GM19239 (cell line): ENCODE measurements around the gene EFR3B.

Experiments
- DNase-seq: peaks from one replicate; pipeline ENCODE4 v3.0.0; 2011; ENCODE audit warnings: low spot score; ENCODE audit not compliant: insufficient read length
- FAIRE-seq: peaks from 2 replicates; lab custom pipeline; 2011; peaks lifted over from hg19 to GRCh38; lab: Jason Lieb, UNC

The EFR3B gene

DNA sequence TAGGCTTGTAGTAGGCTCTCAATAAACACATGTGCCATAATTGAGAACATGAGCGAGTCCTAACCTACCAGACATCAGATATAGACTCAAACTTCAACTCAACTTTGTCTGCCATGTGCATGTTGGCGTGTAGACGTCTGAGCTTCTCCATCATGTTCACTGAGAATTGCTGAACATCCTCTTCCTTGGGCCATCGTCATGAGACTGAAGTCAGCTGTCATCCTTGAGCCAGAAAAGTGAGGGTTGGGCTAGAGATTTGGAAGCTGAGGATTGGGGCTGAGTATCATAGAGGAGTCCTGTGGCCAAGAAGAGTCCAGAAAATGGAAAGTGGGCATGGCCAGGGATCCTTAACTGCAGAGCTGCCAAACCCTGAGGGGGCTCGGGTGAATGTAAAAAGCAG is 7.8 kb upstream of the EFR3B start:
- FAIRE-seq (no peak), DNase-seq (no peak)

DNA sequence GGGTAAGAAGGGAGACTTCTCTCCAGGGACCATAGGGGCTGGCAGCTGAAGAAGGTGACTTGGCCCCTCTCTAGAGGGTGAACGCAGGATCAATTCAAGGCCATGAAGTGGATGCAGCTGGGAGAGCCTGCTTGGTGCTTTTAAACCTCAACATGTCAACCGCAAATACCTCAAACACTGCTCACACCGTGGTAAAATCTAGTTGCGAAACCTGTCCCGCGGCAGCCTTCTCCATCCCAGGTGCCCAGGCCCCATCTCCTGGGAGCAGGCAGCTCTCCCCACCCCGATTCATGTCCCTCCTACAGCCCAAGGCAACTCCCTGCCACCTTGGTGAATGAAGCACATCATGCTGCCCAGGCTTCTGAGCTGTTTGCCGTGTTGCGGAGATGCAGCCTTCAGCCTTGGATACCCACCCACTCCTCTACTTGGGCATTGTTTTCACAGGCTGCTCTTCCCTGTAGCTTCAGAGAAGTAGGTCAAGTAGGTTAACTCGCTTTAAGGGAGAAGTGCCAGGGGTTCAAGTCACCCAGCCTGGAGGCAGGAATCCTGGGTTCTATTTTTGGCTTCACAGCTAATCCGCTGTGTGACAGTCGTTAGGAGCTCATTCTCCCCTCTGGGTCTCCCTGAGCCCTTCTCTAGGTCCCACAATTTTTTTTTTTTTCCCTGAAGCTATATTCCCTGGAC is 6.2 kb upstream of the EFR3B start:
- no peak for FAIRE-seq
- no peak for DNase-seq

DNA sequence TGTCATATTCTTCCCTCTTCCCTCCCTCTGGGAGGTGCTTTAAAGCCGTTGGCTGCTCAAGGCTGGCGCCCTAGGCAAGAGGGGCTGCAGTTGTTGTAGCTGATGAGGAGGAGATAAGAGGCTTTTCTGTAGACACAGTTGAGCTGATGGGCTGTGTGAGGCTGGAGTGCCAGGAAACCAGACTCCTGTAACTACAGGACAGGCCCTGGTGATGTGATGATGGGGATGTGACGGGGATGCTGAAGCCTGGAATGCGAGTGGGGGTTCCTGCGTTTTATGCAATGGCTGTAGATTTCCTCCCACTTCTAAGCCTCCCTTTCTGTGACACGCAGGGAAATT is 5.7 kb upstream of the EFR3B start:
- DNase-seq (no peak), FAIRE-seq (no peak)

DNA sequence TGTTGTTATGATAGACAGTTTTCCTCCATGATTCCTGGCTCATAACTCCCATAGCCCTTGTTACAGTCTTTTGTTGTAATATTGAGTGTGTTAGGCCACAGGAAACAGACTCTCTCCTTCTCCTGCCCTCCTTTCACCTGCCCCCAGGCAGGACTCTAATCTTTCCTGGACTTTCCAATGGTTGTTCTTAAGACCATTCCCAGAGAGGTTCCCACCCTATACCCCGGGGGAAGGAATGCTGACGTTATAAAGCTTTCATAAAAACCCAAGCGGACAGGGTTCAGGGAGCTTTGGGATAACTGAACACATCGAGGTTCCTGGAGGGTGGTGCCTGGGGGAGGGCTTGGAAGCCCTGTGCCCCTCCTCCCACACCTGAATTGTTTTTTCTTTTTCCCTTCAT is 2.8 kb upstream of the EFR3B start:
- FAIRE-seq (no peak), DNase-seq (no peak)

DNA sequence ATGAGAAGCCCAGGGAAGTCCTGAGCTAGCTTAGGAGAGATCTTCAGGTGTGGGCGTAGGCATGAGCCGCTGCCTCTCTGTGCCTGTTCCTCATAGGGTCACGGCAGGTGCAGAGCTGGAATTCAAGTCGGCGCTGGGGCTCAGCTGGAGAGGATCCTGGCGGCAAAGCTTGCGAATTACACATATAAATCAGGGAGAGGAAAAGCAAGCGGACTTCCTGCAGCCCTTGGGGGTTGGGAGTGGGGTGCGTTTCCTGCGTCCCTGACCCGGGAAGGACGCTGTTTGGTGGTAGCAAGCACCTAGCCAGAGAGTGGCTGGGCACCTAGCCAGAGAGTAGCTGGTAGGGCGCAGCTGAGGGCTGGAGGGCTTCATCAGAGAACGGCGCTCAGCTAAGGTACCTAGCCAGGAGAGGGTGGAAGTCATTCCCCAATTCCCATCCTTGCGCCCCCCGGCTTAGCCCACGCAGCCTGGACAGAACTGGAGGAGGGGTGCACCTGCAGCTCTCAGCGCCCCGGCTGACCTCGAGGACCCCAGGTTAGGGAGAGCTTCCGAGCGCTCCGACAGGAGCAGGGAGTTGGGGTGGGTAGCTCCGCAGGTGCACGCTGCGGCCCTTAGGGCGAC is 459 bp upstream of the EFR3B start:
- DNase-seq (no peak), FAIRE-seq (no peak)

DNA sequence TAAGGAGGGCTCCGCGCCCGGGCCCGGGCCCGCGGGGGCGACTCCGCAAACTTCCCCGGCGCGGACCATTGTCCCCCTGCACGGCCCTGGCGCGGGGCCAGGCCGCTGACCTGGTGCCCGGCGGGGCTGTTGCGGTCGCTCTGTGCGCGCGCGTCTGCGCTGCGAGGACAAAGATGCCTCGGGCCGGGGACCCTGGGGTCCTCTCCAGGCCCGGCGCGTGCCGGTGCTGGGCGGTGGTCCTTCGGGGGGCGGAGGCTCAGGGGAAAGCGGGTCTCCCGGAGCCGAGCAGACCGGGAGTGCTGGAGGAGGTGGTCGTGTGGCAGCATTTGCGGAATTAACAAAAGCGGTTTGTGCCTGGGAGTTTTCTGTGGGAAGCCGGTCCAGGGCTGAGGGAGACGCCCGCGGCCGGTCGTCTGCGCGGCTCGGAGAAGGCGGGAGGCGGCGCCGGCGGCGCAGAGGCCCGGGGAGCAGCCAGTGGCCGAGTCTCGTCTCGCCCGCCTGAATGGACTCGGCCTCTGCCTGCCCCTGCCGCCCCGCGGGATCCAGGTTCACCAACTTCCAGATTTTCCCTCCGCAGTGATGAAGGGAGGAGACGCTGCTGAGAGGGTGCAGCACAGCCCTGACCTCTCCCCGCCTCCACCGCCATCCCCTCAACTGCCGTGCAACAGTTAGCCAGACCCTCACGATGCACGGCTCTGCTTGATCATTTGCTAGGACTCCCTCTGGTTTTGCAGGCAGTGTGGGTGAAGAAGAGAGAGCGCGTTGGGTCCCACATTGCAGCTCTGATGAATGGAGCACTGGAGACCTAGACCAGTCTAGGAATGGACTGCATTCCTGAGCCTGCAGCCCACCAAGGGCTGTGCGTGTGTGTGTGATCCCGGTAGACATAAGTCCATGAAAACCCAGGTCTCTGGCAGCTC is 705 bp downstream of the EFR3B start:
- FAIRE-seq = no peak
- DNase-seq = no peak

DNA sequence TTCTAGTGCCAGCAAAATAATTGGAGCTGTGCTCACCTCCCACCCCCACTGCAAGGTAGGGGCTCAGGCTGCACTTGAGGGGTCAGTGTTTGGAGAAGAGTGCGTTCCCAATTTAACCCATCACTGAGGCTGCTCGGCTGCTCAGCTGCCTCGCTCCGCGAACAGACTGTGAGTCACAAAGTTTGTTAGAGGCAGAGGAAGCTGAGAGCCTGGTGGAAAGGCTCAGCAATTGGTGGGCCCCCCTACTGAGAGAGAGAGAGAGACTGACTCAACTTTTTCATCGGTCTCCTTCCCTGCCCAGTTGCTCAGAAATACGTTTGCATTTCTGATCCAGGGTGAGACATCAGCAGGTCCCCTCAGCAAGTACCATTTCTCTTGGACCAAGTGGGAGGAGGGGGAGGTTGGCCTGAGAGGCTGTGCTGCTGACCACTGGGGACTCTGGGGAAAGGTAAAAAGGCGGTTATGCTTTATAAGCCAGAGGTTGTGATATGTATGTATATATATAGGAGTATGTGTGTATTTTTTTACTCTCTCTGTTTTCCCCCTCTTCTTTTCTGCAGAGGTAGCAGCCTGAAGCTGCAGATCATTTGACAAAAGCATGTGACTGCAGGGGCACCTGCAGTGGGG is 1.5 kb downstream of the EFR3B start:
- FAIRE-seq (no peak), DNase-seq (no peak)

DNA sequence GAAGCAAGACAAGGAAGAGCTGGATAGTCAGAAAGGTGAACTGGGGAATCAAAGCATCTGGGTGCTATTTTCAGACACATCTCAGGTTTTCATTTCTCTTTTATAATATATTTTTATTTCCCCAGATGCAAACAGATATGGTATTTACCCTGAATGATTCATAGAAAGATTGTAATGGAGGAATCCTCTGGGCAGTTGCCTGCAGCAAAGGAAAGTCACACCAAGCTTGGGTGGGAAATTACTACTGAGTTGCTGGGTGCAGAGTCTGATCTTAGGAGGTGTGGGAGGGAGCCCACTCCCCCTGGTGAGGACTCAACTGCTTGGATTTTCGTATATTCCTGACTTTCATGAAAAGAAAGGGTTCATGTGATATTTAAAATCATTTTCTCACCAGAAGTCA is 2.1 kb downstream of the EFR3B start:
- no peak for FAIRE-seq
- DNase-seq = no peak

DNA sequence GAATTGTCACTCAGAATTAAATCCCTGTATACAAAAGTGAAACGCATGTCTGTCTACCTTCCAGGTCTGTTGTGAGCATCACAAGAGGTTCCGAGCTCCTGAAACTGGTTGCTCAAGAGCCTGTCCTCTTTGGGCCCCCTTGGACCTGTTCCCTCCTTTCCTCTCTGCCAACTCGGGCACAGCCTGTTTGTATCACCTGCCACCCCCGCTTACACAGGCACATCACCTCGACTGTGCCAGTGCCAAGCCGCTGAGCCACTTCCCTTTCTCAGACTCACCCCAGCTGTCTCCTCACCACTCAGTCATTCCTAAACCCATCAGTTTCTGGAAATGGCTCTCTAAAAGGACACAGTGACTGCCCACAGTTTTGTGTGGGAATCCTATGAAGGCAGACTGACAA is 3.1 kb downstream of the EFR3B start:
- no peak for DNase-seq
- no peak for FAIRE-seq

DNA sequence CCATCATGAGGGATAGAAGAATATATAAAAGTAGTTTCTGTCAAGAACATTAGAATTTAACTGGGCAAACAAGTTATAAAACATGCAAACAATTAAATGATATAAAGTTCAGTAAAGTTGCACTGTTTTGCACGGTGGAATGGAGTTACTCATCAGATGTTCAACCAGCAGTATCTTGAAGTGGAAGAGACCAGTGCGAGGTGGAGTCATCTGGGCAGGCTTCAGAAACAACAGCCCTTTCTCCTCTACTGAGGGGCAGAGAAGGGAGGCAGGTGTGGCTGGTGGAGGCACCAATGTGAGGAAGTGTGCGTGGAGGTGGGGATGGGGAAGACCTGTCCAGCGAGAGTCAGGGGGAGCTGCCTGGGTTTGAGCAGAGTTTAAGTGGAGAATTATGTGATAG is 7.5 kb downstream of the EFR3B start:
- FAIRE-seq (no peak), DNase-seq (no peak)

DNA sequence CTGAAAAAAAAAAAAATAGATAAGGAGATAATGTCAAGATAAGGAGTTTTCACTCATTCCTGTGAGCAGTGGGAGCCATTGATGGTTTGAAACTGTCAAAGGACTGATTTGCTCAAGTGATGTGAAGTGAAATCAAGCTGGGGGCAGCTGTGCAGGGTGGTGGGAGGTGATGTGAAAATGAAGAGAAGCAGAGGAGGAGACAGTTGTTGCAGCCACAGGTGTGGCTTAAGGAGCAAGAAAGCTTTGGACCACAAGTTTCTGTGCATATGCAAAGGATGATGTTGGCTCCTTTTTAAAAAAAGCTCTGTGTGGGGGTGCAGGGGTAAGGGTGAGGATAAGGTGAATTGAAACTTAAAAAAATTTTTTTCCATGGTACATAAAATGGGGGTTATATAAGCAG is 8.3 kb downstream of the EFR3B start:
- DNase-seq = no peak
- no peak for FAIRE-seq

DNA sequence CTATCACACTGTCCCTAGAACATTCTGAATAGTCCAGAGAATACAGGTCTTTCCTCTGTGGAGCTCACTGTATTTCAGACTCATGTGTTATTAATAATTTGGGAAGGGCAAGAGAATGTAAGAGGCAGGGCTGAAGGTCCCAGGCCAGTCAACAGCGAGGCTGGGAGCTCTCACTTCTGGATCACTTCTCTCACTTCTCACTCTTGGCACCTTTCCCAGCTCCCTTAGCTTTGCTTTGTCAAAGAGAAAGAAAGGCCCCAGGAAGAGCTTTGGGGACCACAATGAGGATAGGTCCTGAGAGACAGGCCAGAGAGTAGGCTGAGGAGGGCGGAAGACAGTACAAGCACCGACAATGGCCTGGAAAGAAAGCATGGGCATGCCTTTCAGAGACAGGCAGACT is 11.2 kb downstream of the EFR3B start:
- DNase-seq (no peak), FAIRE-seq (no peak)

DNA sequence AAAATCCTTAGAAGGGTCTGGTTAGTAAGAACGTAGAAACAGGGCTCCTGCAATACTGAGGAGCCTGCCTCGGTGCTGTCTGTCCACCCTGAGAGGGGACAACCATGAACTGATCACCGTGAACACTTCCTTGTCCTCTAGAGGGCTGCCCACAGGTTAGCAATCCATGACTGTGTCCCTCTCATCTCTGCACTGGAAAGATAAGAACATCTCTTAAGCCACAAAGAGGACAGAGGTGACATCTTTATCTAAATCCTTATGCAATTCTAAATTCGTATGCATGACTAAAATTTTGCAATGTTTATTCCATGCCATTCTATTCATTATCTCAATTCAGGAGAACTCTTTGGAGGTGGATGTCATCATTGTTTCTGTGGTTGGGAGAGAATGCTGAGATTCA is 12.8 kb downstream of the EFR3B start:
- FAIRE-seq (no peak), DNase-seq (no peak)

DNA sequence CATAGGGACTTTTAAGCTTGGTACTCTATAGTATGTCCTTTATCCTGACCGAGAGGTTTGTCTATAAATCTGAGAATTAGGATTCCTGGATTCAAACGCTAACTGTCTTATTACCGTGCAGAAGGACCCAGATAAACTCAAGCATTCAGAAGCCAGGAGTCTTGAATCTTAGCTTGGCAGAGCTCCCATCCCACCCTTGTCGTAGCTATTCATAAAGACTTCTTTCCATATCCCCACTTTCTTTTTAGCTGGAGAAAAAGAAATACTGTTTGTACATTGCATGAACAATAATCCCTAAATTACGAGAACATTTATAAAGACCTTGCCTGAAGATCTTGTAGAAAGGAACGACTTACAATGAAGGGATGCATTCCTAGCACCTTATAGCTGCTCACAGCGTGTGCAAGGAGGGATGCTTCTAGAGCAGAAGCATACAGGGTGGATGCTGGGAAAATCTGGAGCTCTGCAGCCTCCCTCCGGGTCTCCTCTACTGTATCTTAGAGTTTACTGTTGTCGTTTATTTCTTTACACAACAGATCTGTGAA is 13.6 kb downstream of the EFR3B start:
- FAIRE-seq (no peak), DNase-seq (no peak)

DNA sequence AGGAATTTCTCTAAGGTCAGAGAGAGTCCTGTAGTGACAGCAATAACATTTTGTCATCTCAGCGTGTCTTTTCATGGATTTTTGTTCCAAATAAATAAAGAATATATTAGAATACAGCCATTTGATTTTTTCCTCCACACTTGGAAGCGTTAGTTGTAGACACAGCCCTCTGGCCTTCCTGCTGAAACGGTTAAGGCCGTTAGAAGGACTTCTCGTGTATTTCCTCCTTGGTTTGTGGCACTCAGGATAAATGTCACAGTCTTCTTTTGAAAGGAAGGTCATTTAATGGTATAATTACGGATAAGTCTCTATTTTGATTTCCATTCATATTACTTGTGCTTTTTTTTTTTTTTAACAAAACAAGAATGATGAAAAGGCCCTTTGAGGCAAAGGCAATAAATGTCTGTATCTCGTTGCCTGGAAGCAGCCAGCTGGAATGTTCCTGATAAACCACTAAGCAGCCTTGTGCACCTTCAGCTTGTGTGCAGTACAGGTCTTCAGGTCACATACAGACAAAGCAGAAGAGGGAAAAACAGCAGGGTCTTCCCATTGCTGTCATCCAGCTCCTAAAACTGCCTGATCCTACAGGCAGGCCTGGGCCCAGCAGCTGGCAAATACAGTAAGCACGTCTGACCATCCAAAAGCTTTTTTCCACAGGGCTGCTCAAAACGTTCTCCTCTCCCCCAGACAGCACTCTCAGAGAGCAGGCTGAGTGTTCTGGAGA is 14.4 kb downstream of the EFR3B start:
- FAIRE-seq = no peak

DNA sequence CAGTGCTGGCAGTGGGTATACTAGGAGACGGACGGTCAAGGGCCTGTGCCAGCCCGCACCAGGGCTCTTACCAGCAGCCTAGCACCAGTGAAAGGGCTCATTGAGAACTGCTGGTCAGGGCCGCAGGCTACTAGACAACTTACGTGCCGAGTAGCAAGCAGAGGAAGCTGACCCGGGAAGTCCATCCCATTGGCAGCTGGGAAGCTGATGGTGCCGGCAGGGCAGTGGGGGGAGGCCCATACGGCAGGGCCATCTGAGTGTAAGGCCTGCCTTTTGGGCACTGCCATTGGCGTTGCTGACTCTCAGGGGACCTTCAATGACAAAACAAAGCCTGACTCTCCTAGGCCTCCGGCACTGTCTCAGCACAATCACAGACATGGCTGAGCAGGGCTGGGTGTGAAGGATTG is 20.6 kb downstream of the EFR3B start:
- FAIRE-seq (no peak), DNase-seq (no peak)

More for the DNA sequence above, 14.4 kb downstream of the EFR3B start:
- no peak for DNase-seq

DNA sequence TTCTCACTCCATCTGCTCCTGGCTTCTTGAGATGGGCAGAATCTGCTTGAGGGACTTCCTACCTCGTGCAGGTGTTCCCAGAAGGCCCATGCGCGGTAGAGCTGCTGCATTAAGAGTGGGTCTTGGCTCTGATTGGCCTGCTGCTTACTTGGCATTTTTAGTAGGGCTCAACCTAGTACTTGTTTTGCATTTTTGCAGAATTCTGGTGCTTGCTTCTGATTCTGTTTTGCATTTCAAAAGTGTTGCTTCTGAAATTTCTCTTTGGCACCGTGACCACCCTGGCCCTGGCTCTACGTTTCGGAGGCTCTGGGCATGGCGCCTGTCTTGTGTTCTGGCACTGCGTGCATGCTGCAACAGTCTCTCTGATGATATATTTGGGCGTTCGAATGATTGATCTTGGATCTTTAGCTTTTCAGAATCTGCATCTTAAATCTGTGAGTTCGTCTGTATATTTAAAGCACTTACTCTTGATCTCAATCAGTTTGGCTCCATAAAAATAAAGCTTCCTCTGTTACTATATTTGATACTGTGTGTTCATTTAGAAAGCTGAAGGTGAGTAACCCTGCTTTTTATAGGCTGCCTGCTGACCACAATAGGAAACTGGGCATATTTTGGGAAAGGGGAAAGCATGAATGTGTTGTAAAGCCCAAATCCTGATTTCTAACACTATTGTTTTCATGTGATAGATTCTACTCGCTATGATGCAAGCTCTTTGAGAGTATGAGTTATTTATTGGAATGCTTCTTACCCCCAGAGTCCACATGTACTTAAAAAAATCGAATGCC is 22.2 kb downstream of the EFR3B start:
- DNase-seq = no peak
- FAIRE-seq = no peak

DNA sequence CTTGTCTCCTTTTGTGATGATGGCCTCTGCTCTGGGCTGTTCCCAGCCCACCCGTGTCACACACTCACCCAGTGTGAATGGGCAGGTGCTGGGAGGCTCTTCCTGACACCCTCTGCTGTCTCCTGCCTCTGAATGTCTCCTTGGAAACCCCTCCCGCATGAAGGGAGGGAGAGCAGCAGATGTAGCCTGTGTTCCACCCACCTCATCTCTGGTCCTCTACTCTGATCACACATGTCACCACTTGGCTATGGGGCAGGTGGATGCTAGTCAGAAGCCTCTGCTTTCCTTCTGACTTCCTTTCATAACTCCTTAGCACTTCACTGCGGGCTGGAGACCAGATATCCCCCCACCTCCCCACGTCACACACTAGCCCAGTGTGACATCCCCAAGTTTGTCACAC is 23.9 kb downstream of the EFR3B start:
- DNase-seq = no peak
- no peak for FAIRE-seq

DNA sequence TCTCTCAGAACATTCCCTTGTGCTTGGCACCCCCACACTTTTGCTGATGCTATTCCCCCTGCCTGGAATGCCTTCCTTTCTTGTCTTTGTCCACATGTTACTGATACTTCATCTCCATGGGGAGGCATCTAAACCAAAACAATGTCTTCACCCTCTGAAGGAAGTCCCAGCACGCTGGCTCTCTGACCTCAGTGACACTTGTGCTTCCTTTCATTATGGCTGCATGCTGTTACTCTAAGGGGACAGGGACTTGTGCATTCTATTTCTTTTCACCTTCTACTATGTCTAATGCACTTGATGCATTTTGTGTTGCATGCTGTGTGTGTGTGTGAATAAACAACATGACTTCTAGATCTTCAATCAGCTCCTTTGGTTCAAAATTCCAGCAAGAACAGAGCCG is 24.6 kb downstream of the EFR3B start:
- no peak for FAIRE-seq

More for the DNA sequence above, 24.6 kb downstream of the EFR3B start:
- no peak for DNase-seq
